HUES48 (cell line): ENCODE data around the gene TNS1.

Experiments
- H3K27ac ChIP-seq: one replicate; pipeline ENCODE4 v1.7.0; 2013; ENCODE audit warnings: low read depth, low read length, inconsistent platforms
- H3K27me3 ChIP-seq: 2 replicates; pipeline ENCODE4 v1.6.1; 2013; ENCODE audit warnings: mild to moderate bottlenecking, low read length; ENCODE audit not compliant: control insufficient read depth, insufficient read depth
- H3K36me3 ChIP-seq: 2 replicates; pipeline ENCODE4 v1.6.1; 2013; ENCODE audit warnings: low read length; ENCODE audit not compliant: control insufficient read depth, insufficient read depth
- H3K4me1 ChIP-seq: 2 replicates; pipeline ENCODE4 v1.6.1; 2013; ENCODE audit warnings: mild to moderate bottlenecking, low read length; ENCODE audit not compliant: control insufficient read depth, insufficient read depth
- H3K4me3 ChIP-seq: 2 replicates; pipeline ENCODE4 v1.5.1; 2013; ENCODE audit warnings: mild to moderate bottlenecking, low read depth, low read length
- H3K9ac ChIP-seq: 2 replicates; pipeline ENCODE4 v1.6.1; 2013; ENCODE audit warnings: mild to moderate bottlenecking, low read depth, low read length, moderate library complexity
- H3K9me3 ChIP-seq: 2 replicates; pipeline ENCODE4 v1.6.1; 2013; ENCODE audit warnings: low read length; ENCODE audit not compliant: control insufficient read depth, insufficient read depth

The TNS1 gene

DNA sequence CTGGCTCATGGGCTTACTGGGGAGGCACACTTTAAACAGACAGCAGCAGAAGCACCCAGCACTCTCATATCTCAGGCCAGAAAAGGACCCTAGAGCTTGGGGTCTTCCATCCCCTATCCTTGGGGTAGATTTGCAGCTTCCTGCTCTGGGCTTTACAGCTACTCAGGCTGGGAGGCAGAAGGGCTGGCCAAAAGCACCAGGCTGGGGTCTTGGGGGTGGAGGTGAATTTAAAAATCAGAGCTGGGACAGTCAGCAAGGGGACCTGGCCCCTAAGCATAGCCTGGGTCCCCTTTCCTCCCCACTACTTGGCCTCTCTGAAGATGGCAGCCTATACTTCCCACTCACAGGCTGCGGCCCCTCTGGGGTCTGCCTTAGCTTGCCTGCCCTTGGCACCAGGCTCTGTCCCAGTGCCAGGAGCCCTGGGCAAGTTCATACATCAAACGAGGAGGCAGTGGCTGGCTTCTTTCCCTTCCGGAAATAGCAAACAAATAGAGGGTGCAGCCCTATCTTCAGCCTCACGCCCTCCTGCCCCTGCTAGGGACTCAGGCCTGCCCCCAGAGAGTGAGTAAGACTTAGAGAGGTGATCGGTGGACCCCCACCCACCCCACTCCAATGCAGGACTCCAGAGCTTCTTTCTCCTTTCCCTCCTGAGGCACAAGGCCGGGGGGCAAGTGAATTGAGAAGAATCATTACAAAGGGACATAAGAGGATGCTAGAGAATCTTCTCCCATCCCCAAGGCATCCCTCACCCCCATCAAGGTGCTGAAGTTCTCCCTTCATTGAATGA lies 26.0 kb upstream of the TNS1 start:
- H3K27me3 ChIP-seq, result peaks cover 20% of the 10 kb centered on the region
- H3K36me3 ChIP-seq, result no peaks in the 10 kb centered on the region
- H3K27ac ChIP-seq, result no peak overlapping the region
- H3K9ac ChIP-seq, result no peak overlapping the region
- 0 out of 2 replicates have a peak, but pooled peaks cover 4% of the 10 kb centered on the region for H3K4me1 ChIP-seq
- H3K4me3 ChIP-seq, result no peak overlapping the region
- no peaks in the 10 kb centered on the region for H3K9me3 ChIP-seq

DNA sequence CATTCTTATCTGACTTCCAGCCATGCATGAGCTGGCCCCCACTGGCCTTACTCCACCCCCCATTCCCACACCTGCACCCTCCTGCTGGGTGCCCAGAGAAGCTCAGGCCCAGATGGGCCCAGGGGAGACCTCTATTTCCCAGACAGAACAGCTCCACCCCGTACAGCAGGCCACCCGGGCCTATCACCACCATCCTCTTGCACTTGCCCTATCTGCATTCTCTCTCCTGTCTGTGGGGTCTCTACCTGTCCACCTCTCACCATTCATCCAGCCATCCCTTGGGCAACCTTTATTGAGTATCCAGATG lies 25.3 kb upstream of the TNS1 start:
- Histone ChIP-seq H3K36me3 (no peaks in the 10 kb centered on the region), H3K27me3 (peaks cover 14% of the 10 kb centered on the region), H3K4me3 (no peak overlapping the region), H3K9me3 (no peaks in the 10 kb centered on the region), H3K27ac (no peak overlapping the region), H3K4me1 (0 out of 2 replicates have a peak, but pooled peaks cover 4% of the 10 kb centered on the region), H3K9ac (no peak overlapping the region)

DNA sequence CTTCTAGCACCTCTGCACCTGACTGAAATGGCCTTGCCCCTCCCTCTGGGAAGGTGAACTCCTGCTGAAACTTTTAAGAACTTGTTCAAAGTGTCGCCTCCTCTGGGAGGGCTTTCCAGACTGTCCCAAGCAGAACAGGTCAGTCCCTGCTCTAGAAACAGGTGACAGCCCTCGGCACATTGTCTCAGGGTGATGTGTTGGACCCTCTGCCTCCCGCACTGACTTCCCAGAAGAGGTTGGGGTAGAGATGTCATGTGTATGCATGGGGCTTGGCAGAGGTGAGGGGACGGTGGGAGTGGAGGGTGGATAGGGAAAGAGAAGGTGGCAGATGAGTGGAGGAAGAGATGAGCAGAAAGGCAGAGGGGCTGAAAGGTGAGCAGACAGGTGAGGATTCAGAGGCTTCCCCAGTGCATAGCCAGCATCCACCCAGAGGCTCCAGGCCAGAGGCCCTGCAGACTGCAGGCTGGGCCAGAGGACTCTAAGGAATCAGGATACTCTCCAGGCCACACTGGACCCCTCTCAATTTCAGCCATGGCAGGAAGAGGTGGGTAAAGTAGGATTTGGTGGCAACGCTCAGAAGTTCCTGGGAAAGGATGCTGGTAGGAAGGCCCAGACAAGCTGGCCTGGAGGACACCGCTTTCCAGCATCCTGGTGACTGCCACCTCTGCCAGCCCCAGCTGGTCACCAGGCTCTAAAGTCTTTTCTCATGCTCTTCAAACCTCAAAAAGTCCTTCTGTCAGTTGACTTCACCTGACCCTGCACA lies 24.8 kb upstream of the TNS1 start:
- Histone ChIP-seq H3K9ac (no peak overlapping the region), H3K4me1 (0 out of 2 replicates have a peak, but pooled peaks cover 4% of the 10 kb centered on the region), H3K4me3 (no peak overlapping the region), H3K9me3 (no peaks in the 10 kb centered on the region), H3K27me3 (peaks cover 8% of the 10 kb centered on the region), H3K27ac (no peak overlapping the region), H3K36me3 (no peaks in the 10 kb centered on the region)

- Histone ChIP-seq H3K4me1 (0 out of 2 replicates have a peak, but pooled peaks cover 4% of the 10 kb centered on the region), H3K9me3 (no peaks in the 10 kb centered on the region), H3K27me3 (peaks cover under 1% of the 10 kb centered on the region; the same call in 1 of the 2 replicates), H3K27ac (no peak overlapping the region), H3K36me3 (no peaks in the 10 kb centered on the region), H3K9ac (no peak overlapping the region), H3K4me3 (no peak overlapping the region)
Observed at GRCh38 chr2:218026676-218027425, 24.1 kb upstream of the TNS1 start.

DNA sequence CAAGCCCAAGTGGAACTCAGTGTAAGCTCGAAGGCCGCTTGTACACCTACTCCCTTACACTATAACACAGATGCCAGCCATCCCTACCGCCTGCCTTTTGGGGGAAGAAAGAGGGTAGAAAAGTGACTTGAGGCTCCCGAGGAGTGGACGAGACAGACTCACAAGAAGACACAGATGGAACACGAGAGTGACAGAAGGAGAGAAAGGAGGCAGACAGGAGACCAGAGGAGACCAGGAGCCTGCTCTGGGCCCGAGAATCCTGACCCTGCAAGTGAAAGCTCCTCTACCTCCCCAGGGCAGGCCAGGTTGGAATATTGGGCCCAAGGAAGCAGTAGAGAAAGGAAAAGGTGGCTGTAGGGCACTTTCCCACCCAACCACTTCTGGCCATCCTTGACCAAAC lies 23.4 kb upstream of the TNS1 start:
- Histone ChIP-seq H3K9ac (no peak overlapping the region), H3K27me3 (no peaks in the 10 kb centered on the region; the same call in 1 of the 2 replicates), H3K36me3 (no peaks in the 10 kb centered on the region), H3K4me3 (no peak overlapping the region), H3K4me1 (0 out of 2 replicates have a peak, but pooled peaks cover 4% of the 10 kb centered on the region), H3K27ac (no peak overlapping the region), H3K9me3 (no peaks in the 10 kb centered on the region)

DNA sequence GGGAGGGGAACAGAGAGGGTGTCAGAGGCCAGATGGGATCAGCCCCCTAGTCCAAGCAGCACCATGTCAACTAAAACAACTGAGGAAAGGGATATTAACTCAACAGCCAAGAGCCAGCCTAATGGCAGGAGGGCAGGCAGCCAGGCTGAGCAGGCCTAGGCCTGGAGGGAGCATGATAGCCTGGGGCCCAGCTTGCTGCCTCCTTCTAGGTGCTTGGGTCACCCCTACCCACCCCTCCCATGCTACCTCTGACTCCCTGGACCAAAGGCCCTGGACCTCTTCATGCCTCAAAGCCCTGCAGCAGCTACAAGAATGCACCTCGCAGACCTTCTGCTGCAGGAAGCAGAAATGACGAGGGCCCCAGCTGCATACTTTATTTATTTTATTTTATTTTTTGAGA lies 22.1 kb upstream of the TNS1 start:
- H3K4me1 ChIP-seq, result 0 out of 2 replicates have a peak, but pooled peaks cover 4% of the 10 kb centered on the region
- H3K9ac ChIP-seq, result no peak overlapping the region
- H3K36me3 ChIP-seq, result no peaks in the 10 kb centered on the region
- H3K27me3 ChIP-seq, result no peaks in the 10 kb centered on the region; the same call in 1 of the 2 replicates
- H3K9me3 ChIP-seq, result no peaks in the 10 kb centered on the region
- no peak overlapping the region for H3K4me3 ChIP-seq
- no peak overlapping the region for H3K27ac ChIP-seq

DNA sequence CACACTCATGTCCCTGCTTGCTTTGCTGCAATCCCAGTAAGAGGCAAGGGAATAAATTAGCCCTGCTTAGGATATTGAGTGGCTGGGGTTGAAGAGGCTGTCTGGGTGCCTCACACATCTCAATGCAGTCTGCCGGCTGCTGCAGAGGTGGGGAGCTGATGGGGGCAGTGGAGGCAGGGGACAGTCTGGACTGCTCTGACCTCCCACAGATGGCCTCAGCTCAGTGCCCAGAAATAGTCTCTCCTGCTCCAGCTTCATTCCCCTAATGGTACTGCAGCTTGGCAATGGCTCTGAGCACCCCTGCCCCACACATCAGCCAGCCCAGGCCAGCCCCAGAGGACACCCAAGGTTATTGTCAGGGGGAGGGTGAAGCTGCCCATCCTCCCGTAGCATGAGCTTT lies 21.5 kb upstream of the TNS1 start:
- no peaks in the 10 kb centered on the region for H3K36me3 ChIP-seq
- no peaks in the 10 kb centered on the region for H3K9me3 ChIP-seq
- no peaks in the 10 kb centered on the region for H3K27me3 ChIP-seq
- H3K4me3 ChIP-seq, result no peak overlapping the region
- H3K27ac ChIP-seq, result no peak overlapping the region
- H3K9ac ChIP-seq, result no peak overlapping the region
- 0 out of 2 replicates have a peak, but pooled peaks cover 4% of the 10 kb centered on the region for H3K4me1 ChIP-seq

GRCh38 chr2:218023636-218024035 lies 20.8 kb upstream of the TNS1 start:
- H3K9ac ChIP-seq, result no peak overlapping the region
- no peaks in the 10 kb centered on the region for H3K9me3 ChIP-seq
- 0 out of 2 replicates have a peak, but pooled peaks cover 4% of the 10 kb centered on the region for H3K4me1 ChIP-seq
- H3K27me3 ChIP-seq, result no peaks in the 10 kb centered on the region
- no peak overlapping the region for H3K27ac ChIP-seq
- no peak overlapping the region for H3K4me3 ChIP-seq
- no peaks in the 10 kb centered on the region for H3K36me3 ChIP-seq

GRCh38 chr2:218022851-218023530 lies 20.2 kb upstream of the TNS1 start:
- H3K4me1 ChIP-seq, result 0 out of 2 replicates have a peak, but pooled peaks cover 4% of the 10 kb centered on the region
- H3K27ac ChIP-seq, result no peak overlapping the region
- no peak overlapping the region for H3K9ac ChIP-seq
- H3K27me3 ChIP-seq, result no peaks in the 10 kb centered on the region
- no peaks in the 10 kb centered on the region for H3K9me3 ChIP-seq
- no peaks in the 10 kb centered on the region for H3K36me3 ChIP-seq
- no peak overlapping the region for H3K4me3 ChIP-seq

- H3K9ac ChIP-seq, result no peak overlapping the region
- H3K4me1 ChIP-seq, result 0 out of 2 replicates have a peak, but pooled peaks cover 4% of the 10 kb centered on the region
- H3K9me3 ChIP-seq, result no peaks in the 10 kb centered on the region
- H3K27me3 ChIP-seq, result no peaks in the 10 kb centered on the region
- no peak overlapping the region for H3K4me3 ChIP-seq
- H3K36me3 ChIP-seq, result no peaks in the 10 kb centered on the region
- no peak overlapping the region for H3K27ac ChIP-seq
Observed at GRCh38 chr2:218022131-218022850, 19.5 kb upstream of the TNS1 start.
